Activated naive CD8-positive, alpha-beta T cell treated with anti-CD3 and anti-CD28 coated beads for 36 hours (primary cell): ENCODE measurements around the gene LRRC18. TPM values are rescaled to one million over a fixed set of nuclear protein-coding genes. Genes with fewer than 3 reads are reported as not detected.

Source experiments
- DNase-seq: peaks from one replicate; pipeline ENCODE4 v3.0.0; 2021
- H3K27ac Mint-ChIP-seq: one replicate; pipeline ENCODE4 v1.8.0; 2022; ENCODE audit warnings: mild to moderate bottlenecking, moderate library complexity, mixed read lengths
- H3K27me3 Mint-ChIP-seq: one replicate; pipeline ENCODE4 v1.8.0; 2022; ENCODE audit warnings: mild to moderate bottlenecking, mixed read lengths
- H3K36me3 Mint-ChIP-seq: one replicate; pipeline ENCODE4 v1.8.0; 2021; ENCODE audit warnings: mild to moderate bottlenecking, mixed read lengths
- H3K4me1 Mint-ChIP-seq: one replicate; pipeline ENCODE4 v1.8.0; 2021; ENCODE audit warnings: mixed read lengths
- H3K4me3 Mint-ChIP-seq: one replicate; pipeline ENCODE4 v1.8.0; 2022; ENCODE audit warnings: mild to moderate bottlenecking, moderate library complexity, mixed read lengths
- H3K9me3 Mint-ChIP-seq: one replicate; pipeline ENCODE4 v1.8.0; 2022; ENCODE audit warnings: mixed read lengths
- total RNA-seq, 2 experiments: library from RNA; stranded (reverse); gene quantifications; one replicate each; pipeline ENCODE4 v1.2.3, GENCODE V29; 2021

Gene LRRC18
- total RNA-seq, 2 experiments from 2014 or later = not detected

GRCh38 chr10:48904861-48905260 is 34.8 kb downstream of the LRRC18 start:
- Mint-ChIP-seq H3K36me3 (no peaks in the 10 kb centered on the region), H3K27me3 (no peaks in the 10 kb centered on the region), H3K9me3 (no peaks in the 10 kb centered on the region), H3K4me1 (no peaks in the 10 kb centered on the region), H3K27ac (no peak overlapping the region), H3K4me3 (no peak overlapping the region)
- no peak for DNase-seq

DNA sequence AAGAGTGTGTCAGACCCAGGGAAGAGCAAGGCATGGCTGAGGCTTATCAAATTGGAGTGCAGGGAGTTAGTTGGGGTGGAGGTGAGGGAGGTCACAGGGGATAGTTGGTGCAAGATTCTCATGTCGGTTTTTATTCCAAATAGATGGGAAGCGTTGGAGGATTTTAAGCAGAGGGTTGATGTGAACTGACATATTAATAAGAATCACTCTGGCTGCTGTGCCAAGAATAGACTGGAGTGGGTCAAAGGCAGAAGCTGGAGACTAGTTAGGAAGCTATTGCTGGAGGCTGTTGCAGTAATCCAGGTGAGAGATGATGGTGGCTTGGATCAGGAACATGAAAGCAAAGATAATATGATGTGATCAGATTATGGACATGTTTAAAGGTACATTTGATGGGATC is 36.5 kb downstream of the LRRC18 start:
- no peak for DNase-seq
- H3K27me3 Mint-ChIP-seq = no peaks in the 10 kb centered on the region

DNA sequence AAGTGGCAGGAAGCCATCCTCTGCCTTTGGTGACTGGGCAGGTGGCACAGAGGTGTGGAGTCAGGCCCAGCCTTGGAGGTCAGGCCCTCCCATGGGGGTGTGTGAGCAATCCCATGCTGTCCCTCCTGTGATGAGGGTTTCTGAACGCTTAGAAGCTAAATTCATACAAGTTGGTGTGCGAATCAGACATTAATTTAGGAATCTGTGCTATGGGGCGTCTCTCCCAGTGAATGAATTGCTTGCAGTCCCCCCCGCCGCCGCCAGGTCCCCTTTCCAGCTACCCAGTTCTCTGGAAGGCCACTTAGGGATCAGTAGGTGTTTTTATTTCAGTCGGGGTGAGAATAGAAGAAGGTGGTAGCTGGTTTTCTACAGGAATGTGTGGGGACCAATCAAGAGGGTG is 37.5 kb downstream of the LRRC18 start:
- H3K36me3 Mint-ChIP-seq = no peaks in the 10 kb centered on the region
- H3K27me3 Mint-ChIP-seq = no peaks in the 10 kb centered on the region
- H3K27ac Mint-ChIP-seq = no peak overlapping the region
- no peaks in the 10 kb centered on the region for H3K9me3 Mint-ChIP-seq
- no peak for DNase-seq
- H3K4me1 Mint-ChIP-seq = no peaks in the 10 kb centered on the region
- H3K4me3 Mint-ChIP-seq = no peak overlapping the region

More for the DNA sequence above, 36.5 kb downstream of the LRRC18 start:
- Mint-ChIP-seq H3K36me3 (no peaks in the 10 kb centered on the region), H3K9me3 (no peaks in the 10 kb centered on the region), H3K4me1 (no peaks in the 10 kb centered on the region), H3K4me3 (no peak overlapping the region), H3K27ac (no peak overlapping the region)

DNA sequence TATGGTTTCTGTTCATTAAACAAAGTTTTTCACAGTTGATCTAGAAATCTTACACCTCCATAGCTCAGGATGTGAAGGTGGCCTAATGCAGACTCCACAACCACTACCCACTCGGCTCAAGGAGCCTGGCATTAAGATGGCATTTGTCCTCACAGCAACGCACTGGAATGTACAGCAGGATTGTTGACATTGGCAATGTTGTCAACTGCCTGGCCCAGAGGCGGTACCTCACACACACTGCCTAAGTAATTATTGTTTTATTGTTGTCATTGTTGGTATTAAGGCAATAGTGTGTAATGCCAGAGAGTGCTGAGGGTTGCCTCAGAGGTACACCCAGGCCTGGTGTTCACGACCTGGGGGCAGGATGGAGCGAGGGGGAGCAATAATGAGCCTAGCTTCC is 38.3 kb downstream of the LRRC18 start:
- no peaks in the 10 kb centered on the region for H3K27me3 Mint-ChIP-seq
- no peak overlapping the region for H3K4me3 Mint-ChIP-seq
- no peak overlapping the region for H3K27ac Mint-ChIP-seq
- DNase-seq = no peak
- no peaks in the 10 kb centered on the region for H3K36me3 Mint-ChIP-seq
- H3K9me3 Mint-ChIP-seq = no peaks in the 10 kb centered on the region
- no peaks in the 10 kb centered on the region for H3K4me1 Mint-ChIP-seq

DNA sequence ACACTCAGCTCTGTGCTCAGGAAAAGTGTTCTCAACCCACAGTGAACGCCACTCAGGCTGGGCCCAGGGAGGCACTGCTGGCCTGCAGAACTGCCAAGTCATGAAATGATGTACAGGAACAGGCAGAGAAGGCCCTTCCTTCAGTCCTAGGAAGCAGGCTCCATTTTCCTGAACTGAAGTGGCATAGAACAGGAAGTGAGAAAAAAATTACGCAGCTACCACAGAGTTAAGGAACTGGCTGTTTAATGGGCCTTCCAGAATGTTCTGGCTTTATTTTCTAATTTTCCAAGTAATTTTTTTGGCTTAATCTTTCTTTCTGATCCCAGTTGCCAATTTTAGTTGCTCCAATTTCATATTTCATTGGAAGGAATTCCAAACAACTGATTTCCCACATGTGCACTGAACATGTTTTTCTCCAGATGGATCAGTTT is 39.3 kb downstream of the LRRC18 start:
- DNase-seq = no peak
- no peaks in the 10 kb centered on the region for H3K27me3 Mint-ChIP-seq
- H3K4me1 Mint-ChIP-seq = no peaks in the 10 kb centered on the region
- no peak overlapping the region for H3K4me3 Mint-ChIP-seq
- no peak overlapping the region for H3K27ac Mint-ChIP-seq
- no peaks in the 10 kb centered on the region for H3K36me3 Mint-ChIP-seq
- no peaks in the 10 kb centered on the region for H3K9me3 Mint-ChIP-seq

DNA sequence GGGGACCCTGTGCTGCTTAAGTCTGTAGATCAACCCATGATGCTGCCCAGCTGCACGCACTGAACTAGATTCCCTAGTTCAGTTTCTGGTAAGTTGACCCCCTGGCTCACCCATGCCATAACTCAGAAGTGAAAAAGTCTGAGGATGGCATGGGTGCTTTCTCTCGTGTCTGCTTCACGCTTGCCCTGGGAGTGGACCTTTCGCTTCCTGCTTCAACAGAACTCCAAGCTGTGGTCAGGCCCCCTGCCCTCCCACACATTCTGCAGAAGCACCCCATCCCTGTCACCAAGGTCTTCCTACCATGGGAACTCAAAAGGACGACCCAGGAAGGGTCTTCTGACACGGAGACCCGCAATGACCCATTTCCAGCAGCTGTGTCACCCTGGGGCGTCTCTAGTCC is 39.9 kb downstream of the LRRC18 start:
- H3K27ac Mint-ChIP-seq = no peak overlapping the region
- no peaks in the 10 kb centered on the region for H3K9me3 Mint-ChIP-seq
- H3K27me3 Mint-ChIP-seq = no peaks in the 10 kb centered on the region
- no peaks in the 10 kb centered on the region for H3K4me1 Mint-ChIP-seq
- no peak for DNase-seq
- no peaks in the 10 kb centered on the region for H3K36me3 Mint-ChIP-seq
- H3K4me3 Mint-ChIP-seq = no peak overlapping the region

GRCh38 chr10:48898426-48898825 is 41.2 kb downstream of the LRRC18 start:
- Mint-ChIP-seq H3K27ac (no peak overlapping the region), H3K27me3 (no peaks in the 10 kb centered on the region), H3K36me3 (no peaks in the 10 kb centered on the region), H3K4me1 (no peaks in the 10 kb centered on the region), H3K4me3 (no peak overlapping the region), H3K9me3 (no peaks in the 10 kb centered on the region)
- DNase-seq = no peak

DNA sequence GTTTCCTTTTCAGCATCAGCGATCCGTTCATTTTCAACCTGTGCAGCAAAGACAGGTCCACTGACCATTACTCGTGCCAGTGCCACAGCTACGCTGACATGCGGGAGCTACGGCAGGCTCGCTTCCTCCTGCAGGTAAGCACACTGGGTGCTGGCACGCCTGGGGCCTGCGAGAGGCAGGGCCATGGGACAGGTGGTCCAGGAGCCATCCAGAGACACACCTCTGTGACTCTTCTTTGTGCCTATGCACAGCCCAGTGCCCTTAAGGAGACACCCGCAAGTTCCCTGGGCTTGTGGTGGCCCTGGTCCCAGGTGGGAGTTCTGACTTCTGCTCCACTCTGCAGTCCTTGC is 42.2 kb downstream of the LRRC18 start:
- Mint-ChIP-seq H3K36me3 (no peaks in the 10 kb centered on the region), H3K27ac (no peak overlapping the region), H3K27me3 (no peaks in the 10 kb centered on the region), H3K9me3 (no peaks in the 10 kb centered on the region), H3K4me1 (no peaks in the 10 kb centered on the region), H3K4me3 (no peak overlapping the region)
- DNase-seq = no peak

DNA sequence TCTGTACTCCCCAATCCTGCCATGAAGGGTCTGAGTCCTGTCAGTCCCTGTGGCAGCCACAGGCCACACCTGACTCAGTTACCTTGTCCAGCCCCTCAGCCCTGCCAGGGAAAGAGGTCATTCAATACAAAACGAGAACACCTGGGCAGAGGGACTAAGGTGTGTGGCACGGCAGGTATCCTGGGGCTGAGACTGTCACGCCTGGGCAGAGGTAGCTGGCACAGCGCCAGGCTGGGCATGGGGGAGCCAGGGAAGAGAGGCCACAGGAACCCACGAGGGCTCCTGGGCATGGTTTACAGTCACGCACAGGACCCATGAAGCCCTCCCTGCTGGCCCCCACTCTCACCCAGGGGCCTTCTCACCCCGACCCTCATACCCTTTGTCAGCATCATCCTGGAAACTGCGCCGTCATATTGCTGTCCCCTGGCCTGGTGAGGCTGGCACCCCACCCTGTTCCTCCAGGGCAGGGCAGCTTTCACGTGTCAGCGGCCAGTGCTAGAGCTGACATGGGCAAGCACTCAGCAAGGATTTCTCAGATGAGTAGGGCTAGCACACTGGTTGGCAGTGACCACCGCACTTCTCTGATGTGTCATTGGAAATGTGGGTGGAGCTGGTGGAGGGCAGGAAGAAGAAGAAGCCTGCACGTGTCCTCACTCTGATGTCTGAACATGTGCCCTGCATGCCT is 42.7 kb downstream of the LRRC18 start:
- Mint-ChIP-seq H3K36me3 (no peaks in the 10 kb centered on the region), H3K27ac (no peak overlapping the region), H3K9me3 (no peaks in the 10 kb centered on the region), H3K4me1 (no peaks in the 10 kb centered on the region), H3K4me3 (no peak overlapping the region), H3K27me3 (no peaks in the 10 kb centered on the region)
- no peak for DNase-seq

DNA sequence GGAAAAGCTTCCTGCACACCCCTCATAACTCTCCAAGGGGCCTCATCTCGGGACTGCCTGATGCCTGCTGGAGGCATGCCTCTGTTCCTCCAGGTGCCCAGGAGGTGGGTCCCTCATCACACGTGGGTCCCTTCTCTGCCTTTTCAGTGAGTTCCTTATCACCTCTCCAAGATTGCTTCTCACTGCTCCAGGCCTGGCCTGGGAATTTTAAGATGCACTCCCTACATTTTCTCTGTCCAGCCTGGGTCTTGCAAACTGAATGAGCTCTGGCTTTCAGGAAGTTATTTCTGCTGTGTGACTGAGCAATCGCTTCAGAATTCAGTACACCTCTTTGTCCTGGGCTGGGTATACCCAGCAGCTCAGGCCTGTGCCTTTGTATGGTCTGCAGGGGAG is 43.8 kb downstream of the LRRC18 start:
- no peaks in the 10 kb centered on the region for H3K36me3 Mint-ChIP-seq
- H3K9me3 Mint-ChIP-seq = no peaks in the 10 kb centered on the region
- no peak for DNase-seq
- no peak overlapping the region for H3K27ac Mint-ChIP-seq
- no peak overlapping the region for H3K4me3 Mint-ChIP-seq
- H3K4me1 Mint-ChIP-seq = no peaks in the 10 kb centered on the region
- no peaks in the 10 kb centered on the region for H3K27me3 Mint-ChIP-seq

DNA sequence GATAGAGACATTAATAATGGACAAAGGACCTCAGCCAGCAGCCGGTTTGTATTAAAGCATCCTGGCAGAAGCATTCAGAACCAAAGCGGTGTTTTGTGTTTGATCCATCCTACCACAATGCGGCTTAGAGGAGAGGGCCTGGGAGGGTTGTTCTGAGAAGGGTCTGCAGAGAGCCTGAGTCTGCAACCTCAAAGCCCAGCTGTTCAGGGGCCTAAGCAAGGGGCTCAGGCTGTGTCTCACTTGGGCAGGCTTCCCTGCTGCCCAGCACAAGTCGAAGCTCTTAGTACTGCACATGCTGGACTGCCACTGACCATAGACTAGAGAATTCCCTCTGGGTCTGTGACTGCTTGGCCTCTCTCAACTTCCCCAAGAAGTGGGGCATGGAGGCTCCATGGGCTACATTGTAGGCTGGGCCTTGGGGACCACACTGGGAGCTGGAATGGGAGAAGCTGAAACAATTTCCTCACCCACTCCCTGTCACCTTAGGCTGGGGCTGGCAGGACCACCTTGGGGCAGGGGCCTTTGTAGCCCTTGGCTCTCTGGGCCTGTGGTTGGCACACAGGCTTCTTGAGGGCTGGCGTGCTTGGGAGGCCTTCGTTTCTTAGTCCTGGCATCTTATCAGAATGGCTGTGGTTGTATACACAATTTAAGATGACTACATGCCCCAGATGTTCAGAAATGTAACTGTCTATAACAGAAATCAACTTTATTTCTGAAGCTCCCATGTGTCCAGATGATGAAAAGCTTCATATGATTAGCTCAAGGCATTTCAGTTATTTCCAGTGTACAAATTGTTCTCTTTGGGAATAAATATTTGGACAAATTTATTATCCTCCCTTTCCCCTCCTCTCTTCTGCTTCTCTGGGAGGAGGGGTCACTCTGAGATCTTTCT is 44.5 kb downstream of the LRRC18 start:
- Mint-ChIP-seq H3K36me3 (no peaks in the 10 kb centered on the region), H3K27me3 (no peaks in the 10 kb centered on the region), H3K27ac (no peak overlapping the region), H3K9me3 (no peaks in the 10 kb centered on the region), H3K4me3 (no peak overlapping the region), H3K4me1 (no peaks in the 10 kb centered on the region)
- DNase-seq = no peak

DNA sequence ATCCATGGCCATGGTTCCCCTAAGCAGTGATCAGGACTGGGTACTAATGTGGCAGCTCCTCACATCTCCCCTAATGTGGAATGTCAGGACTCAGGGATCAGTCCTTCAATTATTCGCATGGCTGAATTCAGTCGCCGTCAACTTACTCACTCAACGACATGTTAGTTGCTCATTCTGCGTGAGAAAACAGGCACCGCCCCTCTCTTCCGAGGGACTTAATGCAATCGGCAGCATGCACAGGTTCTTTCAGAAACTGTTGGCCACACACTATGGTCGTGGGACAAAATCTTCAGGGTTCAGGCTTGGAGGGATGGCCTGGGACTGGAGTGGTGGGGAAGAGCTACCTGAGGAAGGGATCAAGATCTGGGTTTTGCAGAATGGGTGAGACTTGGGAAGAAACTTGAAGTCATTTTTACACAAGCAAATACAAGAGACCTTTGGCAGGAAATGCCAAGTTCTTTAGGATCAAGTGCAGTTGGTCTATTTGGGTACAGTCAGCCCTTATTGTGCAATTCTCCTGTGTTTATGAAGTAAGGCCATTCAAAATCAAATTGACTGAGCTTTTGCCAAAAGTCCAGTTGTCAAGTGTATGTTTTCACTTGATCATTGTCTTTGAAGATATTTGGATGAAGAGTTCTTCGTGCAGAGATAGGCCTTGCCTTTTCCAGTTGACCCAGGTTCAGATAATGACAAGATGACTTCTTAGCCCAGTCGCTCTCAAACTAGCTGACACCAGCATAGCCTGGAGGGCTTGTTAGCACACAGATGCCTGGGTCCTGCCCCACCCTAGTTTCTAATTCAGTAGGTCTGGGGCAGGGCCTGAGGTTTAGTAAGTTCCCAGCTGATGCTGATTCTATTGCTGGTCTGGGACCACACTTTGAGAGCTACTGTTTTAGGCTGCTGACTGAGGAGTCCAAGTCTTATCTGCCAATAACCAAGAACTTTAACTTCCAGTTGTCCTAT is 48.5 kb downstream of the LRRC18 start:
- no peak overlapping the region for H3K27ac Mint-ChIP-seq
- H3K27me3 Mint-ChIP-seq = no peaks in the 10 kb centered on the region
- H3K4me1 Mint-ChIP-seq = no peaks in the 10 kb centered on the region

DNA sequence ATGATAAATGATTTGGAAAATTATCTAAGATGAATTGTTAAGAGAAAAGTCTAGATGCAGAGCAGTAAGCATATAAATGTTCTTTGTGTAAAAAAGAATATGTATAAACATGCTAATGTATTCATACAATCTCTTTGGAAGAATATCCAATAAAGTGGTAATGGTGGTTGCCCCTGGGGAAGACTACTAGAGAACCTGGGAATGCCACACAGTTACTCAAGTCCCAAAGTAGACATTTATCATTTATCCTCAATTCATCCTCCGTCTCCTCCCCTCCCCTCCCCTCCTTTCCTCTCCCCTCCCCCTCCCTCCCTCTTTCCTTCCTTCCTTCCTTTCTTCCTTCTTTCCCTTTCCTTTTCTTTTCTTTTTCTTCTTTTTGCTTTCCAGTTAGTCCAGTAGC is 51.7 kb downstream of the LRRC18 start:
- Mint-ChIP-seq H3K36me3 (no peaks in the 10 kb centered on the region), H3K9me3 (no peaks in the 10 kb centered on the region), H3K4me1 (no peaks in the 10 kb centered on the region), H3K27me3 (no peaks in the 10 kb centered on the region), H3K27ac (no peak overlapping the region), H3K4me3 (no peak overlapping the region)
- DNase-seq = no peak

More for the DNA sequence above, 48.5 kb downstream of the LRRC18 start:
- no peak for DNase-seq
- Mint-ChIP-seq H3K9me3 (no peaks in the 10 kb centered on the region), H3K4me3 (no peak overlapping the region), H3K36me3 (no peaks in the 10 kb centered on the region)

GRCh38 chr10:48885376-48885775 is 54.3 kb downstream of the LRRC18 start:
- no peaks in the 10 kb centered on the region for H3K27me3 Mint-ChIP-seq

More at GRCh38 chr10:48885376-48885775, 54.3 kb downstream of the LRRC18 start:
- Mint-ChIP-seq H3K9me3 (no peaks in the 10 kb centered on the region), H3K27ac (no peak overlapping the region), H3K36me3 (no peaks in the 10 kb centered on the region), H3K4me3 (no peak overlapping the region), H3K4me1 (no peaks in the 10 kb centered on the region)
- DNase-seq = no peak
